Upper lobe of left lung (tissue), 6 donors: Measurements from ENCODE around the gene ARPC1B. TPM values are rescaled to one million over a fixed set of nuclear protein-coding genes. Genes with fewer than 3 reads are reported as not detected.
A peak's percentile ranks its signal among the peaks of the same experiment; 100 is the strongest.

Experiments used
- ATAC-seq, 2 donors: fragments of 200-7000 bp; cut with Tn5 transposase; one replicate each; pipeline ENCODE4 v1.9.1; 2022; ENCODE audit warnings: mild to moderate bottlenecking in 2 of 2, moderate library complexity in 2 of 2; ENCODE audit not compliant: low FRiP score in 2 of 2
- DNase-seq, 2 donors: peaks; one replicate each; pipeline ENCODE4 v3.0.0-alpha.2; 2019 to 2020
- H3K27ac ChIP-seq, 4 donors: fragments of 200-600 bp; sonication (generic); one replicate each; pipeline ENCODE4 v1.5.1; 2016 to 2019
- H3K27me3 ChIP-seq, 4 donors: fragments of 200-600 bp; sonication (generic); one replicate each; pipeline ENCODE4 v1.5.1; 2017 to 2019
- H3K36me3 ChIP-seq, 4 donors: fragments of 200-600 bp; sonication (generic); one replicate each; pipeline ENCODE4 v1.5.1; 2016 to 2019
- H3K4me1 ChIP-seq, 4 donors: fragments of 200-600 bp; sonication (generic); one replicate each; pipeline ENCODE4 v1.5.1; 2018 to 2019
- H3K4me3 ChIP-seq, 4 donors: fragments of 200-600 bp; sonication (generic); one replicate each; pipeline ENCODE4 v1.5.1; 2017 to 2019; ENCODE audit warnings: mild to moderate bottlenecking in 2 of 4, moderate library complexity in 1 of 4
- H3K9me3 ChIP-seq, 4 donors: fragments of 200-600 bp; sonication (generic); one replicate each; pipeline ENCODE4 v1.5.1; 2018 to 2019
- CTCF ChIP-seq, 6 experiments: fragments of 450-650 bp in 4 of 6; fragments of 200-600 bp in 2 of 6; sonication (generic) in 2 of 6; IDR thresholded peaks; one replicate each; pipeline ENCODE4 v1.5.1; 2016 to 2019; ENCODE audit warnings: antibody characterized with exemption in 6 of 6
- EP300 ChIP-seq, 4 donors: sonication (generic); formaldehyde crosslinking; IDR thresholded peaks; one replicate each; pipeline ENCODE4 v1.5.1; 2017; ENCODE audit warnings: antibody characterized with exemption in 4 of 4, control low read depth in 2 of 4
- POLR2A ChIP-seq, 4 donors: fragments of 450-650 bp; IDR thresholded peaks; one replicate each; pipeline ENCODE4 v1.5.1; 2016 to 2017; ENCODE audit warnings: antibody characterized with exemption in 4 of 4, mild to moderate bottlenecking in 2 of 4
- POLR2AphosphoS5 ChIP-seq, 2 donors: sonication (generic); formaldehyde crosslinking; IDR thresholded peaks; one replicate each; pipeline ENCODE4 v1.5.1; 2017; ENCODE audit warnings: antibody characterized with exemption in 2 of 2
- WGBS, 2 donors: methylation state at CpG; one replicate each; pipeline ENCODE4 v1.1.5; 2017 to 2018; 5-methylcytosine and 5-hydroxymethylcytosine counted together
- total RNA-seq, 6 donors: library from RNA; depleted of rRNA in 4 of 6; stranded (reverse); fragments of >200 nt in 4 of 6; gene quantifications; one replicate each; pipeline versions ENCODE4 v1.1.0 to v1.2.1, GENCODE V29; 2016 to 2021
- donor health status: DM: no; HTN: no; CAD: no; lungs with moderate emphysema.
- donor health status: DM: no; HTN: yes; CAD: no; lungs with severe emphysema.

The ARPC1B gene
- total RNA-seq, 6 donors from 2014 or later = 186 to 387 (median 304) TPM

- peak overlapping the region; percentile 98 to 99 (median 99) for H3K27ac ChIP-seq
- H3K9me3 ChIP-seq = no peaks in the 10 kb centered on the region
- TF ChIP-seq POLR2A (IDR thresholded peaks at IDR 0.05) (no peak), EP300 (IDR thresholded peaks at IDR 0.05) (no peak), CTCF (IDR thresholded peaks at IDR 0.05) (no peak), POLR2AphosphoS5 (IDR thresholded peaks at IDR 0.05) (no peak)
- peak overlapping the region; percentile 84 to 98 (median 92) for H3K4me3 ChIP-seq
- peak; percentile 32 to 86 for DNase-seq
- ATAC-seq = peak; percentile 52 to 81
- no peaks in the 10 kb centered on the region for H3K27me3 ChIP-seq
- H3K4me1 ChIP-seq = peaks cover 29 to 40% (median 36%) of the 10 kb centered on the region in 4 donors
- peaks cover 13 to 49% (median 43%) of the 10 kb centered on the region in 4 donors for H3K36me3 ChIP-seq
- 0% methylated on average over 3 to 25 of the region's 28 CpGs for WGBS, 2 donors
Measured at GRCh38 chr7:99407872-99408378, 33.4 kb downstream of the ARPC1B start.

- H3K27ac ChIP-seq = peak within 1 kb of the TSS; percentile 98 to 99 (median 99)
- peaks cover 11 to 49% (median 43%) of the 10 kb centered on the region in 4 donors for H3K36me3 ChIP-seq
- H3K4me1 ChIP-seq = peaks cover 29 to 40% (median 36%) of the 10 kb centered on the region in 4 donors
- H3K4me3 ChIP-seq = peak within 1 kb of the TSS; percentile 84 to 98 (median 92)
- H3K9me3 ChIP-seq = no peaks in the 10 kb centered on the region
- TF ChIP-seq CTCF (IDR thresholded peaks at IDR 0.05) = peak in 5 of 6 experiments; percentile 20 to 70 (median 67)
- TF ChIP-seq POLR2A (IDR thresholded peaks at IDR 0.05) = peak; percentile 13 to 85 (median 84)
- no peak for TF ChIP-seq EP300 (IDR thresholded peaks at IDR 0.05)
- peak; percentile 93 to 95 for TF ChIP-seq POLR2AphosphoS5 (IDR thresholded peaks at IDR 0.05)
- no peaks in the 10 kb centered on the region for H3K27me3 ChIP-seq
- peak; percentile 97 for ATAC-seq
- WGBS, 2 donors = 0 to 1% methylated on average over 7 to 25 of the region's 72 CpGs
- DNase-seq = peak; percentile 96 to 98
Measured at GRCh38 chr7:99408379-99409191, 34.1 kb downstream of the ARPC1B start, which contains the start of the genes BUD31 and PDAP1. Gene BUD31, plus strand, starts transcription at chr7:99408969. Its CDS starts 2,124 bp downstream, at chr7:99411093. Gene PDAP1, minus strand, starts transcription at chr7:99408597. Its CDS starts 49 bp downstream, at chr7:99408548.

GRCh38 chr7:99409192-99409572 lies 34.7 kb downstream of the ARPC1B start:
- DNase-seq (no peak), ATAC-seq (no peak)
- Histone ChIP-seq H3K4me1 (peaks cover 29 to 40% (median 36%) of the 10 kb centered on the region in 4 donors), H3K27me3 (no peaks in the 10 kb centered on the region), H3K9me3 (no peaks in the 10 kb centered on the region), H3K27ac (peak overlapping the region; percentile 98 to 99 (median 99)), H3K36me3 (peaks cover 17 to 47% (median 41%) of the 10 kb centered on the region in 4 donors), H3K4me3 (peak overlapping the region; percentile 84 to 98 (median 92))
- no peak for TF ChIP-seq POLR2A (IDR thresholded peaks at IDR 0.05)
- WGBS, 2 donors = 0% methylated on average over 18 of the region's 18 CpGs

GRCh38 chr7:99409806-99410205 lies 35.3 kb downstream of the ARPC1B start:
- H3K27ac ChIP-seq = peak overlapping the region; percentile 98 to 99 (median 99)
- peak overlapping the region in 3 of 4 donors; percentile 84 to 98 (median 95) for H3K4me3 ChIP-seq
- no peak for TF ChIP-seq POLR2AphosphoS5 (IDR thresholded peaks at IDR 0.05)
- TF ChIP-seq EP300 (IDR thresholded peaks at IDR 0.05) = no peak
- no peak for TF ChIP-seq POLR2A (IDR thresholded peaks at IDR 0.05)
- no peak for TF ChIP-seq CTCF (IDR thresholded peaks at IDR 0.05)
- ATAC-seq (no peak), DNase-seq (no peak)
- no peaks in the 10 kb centered on the region for H3K9me3 ChIP-seq
- peaks cover 18 to 47% (median 38%) of the 10 kb centered on the region in 4 donors for H3K36me3 ChIP-seq
- H3K27me3 ChIP-seq = no peaks in the 10 kb centered on the region
- H3K4me1 ChIP-seq = peaks cover 29 to 40% (median 33%) of the 10 kb centered on the region in 4 donors
- WGBS, 2 donors = 30 to 33% methylated on average over 3 of the region's 3 CpGs

- no peak overlapping the region for H3K27ac ChIP-seq
- WGBS, 2 donors = 96 to 100% methylated on average over 2 of the region's 2 CpGs
Measured at GRCh38 chr7:99410635-99411034, 36.1 kb downstream of the ARPC1B start.

More at GRCh38 chr7:99410635-99411034, 36.1 kb downstream of the ARPC1B start:
- Histone ChIP-seq H3K36me3 (peaks cover 21 to 53% (median 44%) of the 10 kb centered on the region in 4 donors), H3K4me1 (peaks cover 27 to 38% (median 31%) of the 10 kb centered on the region in 4 donors), H3K9me3 (no peaks in the 10 kb centered on the region), H3K4me3 (no peak overlapping the region), H3K27me3 (no peaks in the 10 kb centered on the region)
- DNase-seq (no peak), ATAC-seq (no peak)
- TF ChIP-seq CTCF (IDR thresholded peaks at IDR 0.05) (no peak), POLR2AphosphoS5 (IDR thresholded peaks at IDR 0.05) (no peak), POLR2A (IDR thresholded peaks at IDR 0.05) (no peak), EP300 (IDR thresholded peaks at IDR 0.05) (no peak)
